GM23338 (cell line): ENCODE measurements around the gene BICRAL.

ENCODE experiments used
- CREB1 ChIP-seq: fragments of 250-450 bp; sonication (Bioruptor Pico); IDR thresholded peaks from 2 replicates; pipeline ENCODE4 v1.5.0; 2020; ENCODE audit warnings: low read depth, mild to moderate bottlenecking, moderate library complexity
- EZH2 ChIP-seq: fragments of 200-600 bp; sonication (generic); IDR thresholded peaks from one replicate; pipeline ENCODE4 v1.8.0; 2017; ENCODE audit warnings: antibody characterized with exemption, mild to moderate bottlenecking, low read depth; ENCODE audit not compliant: unreplicated experiment
- EZH2phosphoT487 ChIP-seq: fragments of 200-600 bp; sonication (generic); IDR thresholded peaks from one replicate; pipeline ENCODE4 v1.8.1; 2018; ENCODE audit warnings: antibody characterized with exemption; ENCODE audit not compliant: unreplicated experiment
- JUNB ChIP-seq: IDR thresholded peaks from one replicate; pipeline ENCODE4 v1.6.1; 2016; ENCODE audit warnings: antibody characterized with exemption; ENCODE audit not compliant: unreplicated experiment
- POLR2AphosphoS5 ChIP-seq: IDR thresholded peaks from 2 replicates; pipeline ENCODE4 v1.6.1; 2016; ENCODE audit warnings: antibody characterized with exemption, low read depth
- STAT1 ChIP-seq: IDR thresholded peaks from one replicate; pipeline ENCODE4 v1.6.1; 2016; ENCODE audit warnings: antibody characterized with exemption; ENCODE audit not compliant: unreplicated experiment
- ZNF114 ChIP-seq: fragments of 250-450 bp; sonication (Bioruptor Pico); IDR thresholded peaks from 2 replicates; pipeline ENCODE4 v1.5.0; 2020; ENCODE audit warnings: mild to moderate bottlenecking, moderate library complexity
- TF ChIP-seq, protein P1 (sequence below): fragments of 250-450 bp; sonication (Bioruptor Pico); IDR thresholded peaks from 2 replicates; pipeline ENCODE4 v1.5.0; 2020; ENCODE audit warnings: mild to moderate bottlenecking, moderate library complexity
- TF ChIP-seq, protein P2 (sequence below), 2 experiments: fragments of 200-600 bp in 1 of 2; sonication (generic) in 1 of 2; conservative IDR thresholded peaks; 2 replicates each; pipeline versions ENCODE4 v1.5.1 to v1.6.1; 2016 to 2017; ENCODE audit warnings: antibody characterized with exemption in 2 of 2, low read depth in 2 of 2, mild to moderate bottlenecking in 2 of 2, moderate library complexity in 1 of 2
- TF ChIP-seq, protein P3 (sequence below): IDR thresholded peaks from one replicate; pipeline ENCODE4 v1.6.1; 2018; ENCODE audit warnings: antibody characterized with exemption; ENCODE audit not compliant: unreplicated experiment

DNA sequence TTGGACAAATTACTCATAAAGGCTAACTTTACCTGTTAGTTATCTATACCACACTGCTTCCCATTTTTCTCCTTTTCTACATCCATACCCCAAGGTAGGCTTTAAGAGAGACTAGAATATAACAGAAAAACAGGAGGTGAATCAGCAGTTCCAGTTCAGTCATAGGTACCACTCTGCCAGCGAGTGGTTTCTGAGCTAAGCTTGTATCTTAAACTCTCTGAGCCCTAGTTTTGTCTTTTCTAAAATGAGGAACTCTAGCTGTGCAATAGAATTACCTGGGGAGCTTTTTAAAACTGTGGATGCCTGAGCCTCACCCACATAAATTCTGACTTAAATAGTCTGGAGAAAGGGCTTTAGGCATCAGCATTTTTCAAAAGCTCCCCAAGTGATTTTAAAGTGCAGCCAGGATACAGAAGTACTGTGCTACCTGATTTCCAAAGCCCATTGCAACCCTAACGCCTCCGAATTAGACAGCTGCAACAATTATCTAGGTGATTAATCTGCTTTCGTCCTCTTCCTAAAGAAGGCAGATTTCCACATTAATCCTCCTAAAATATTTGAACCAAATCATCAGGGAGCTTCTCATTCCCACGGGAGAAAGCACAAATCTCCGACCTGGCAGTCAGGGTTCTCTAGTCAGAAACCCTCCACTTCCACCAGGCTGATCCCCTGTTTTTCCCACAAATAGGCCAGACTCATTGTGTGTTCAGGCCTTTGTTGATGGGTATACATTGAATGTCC lies 60.2 kb downstream of the BICRAL start:
- TF ChIP-seq, protein P1, sequence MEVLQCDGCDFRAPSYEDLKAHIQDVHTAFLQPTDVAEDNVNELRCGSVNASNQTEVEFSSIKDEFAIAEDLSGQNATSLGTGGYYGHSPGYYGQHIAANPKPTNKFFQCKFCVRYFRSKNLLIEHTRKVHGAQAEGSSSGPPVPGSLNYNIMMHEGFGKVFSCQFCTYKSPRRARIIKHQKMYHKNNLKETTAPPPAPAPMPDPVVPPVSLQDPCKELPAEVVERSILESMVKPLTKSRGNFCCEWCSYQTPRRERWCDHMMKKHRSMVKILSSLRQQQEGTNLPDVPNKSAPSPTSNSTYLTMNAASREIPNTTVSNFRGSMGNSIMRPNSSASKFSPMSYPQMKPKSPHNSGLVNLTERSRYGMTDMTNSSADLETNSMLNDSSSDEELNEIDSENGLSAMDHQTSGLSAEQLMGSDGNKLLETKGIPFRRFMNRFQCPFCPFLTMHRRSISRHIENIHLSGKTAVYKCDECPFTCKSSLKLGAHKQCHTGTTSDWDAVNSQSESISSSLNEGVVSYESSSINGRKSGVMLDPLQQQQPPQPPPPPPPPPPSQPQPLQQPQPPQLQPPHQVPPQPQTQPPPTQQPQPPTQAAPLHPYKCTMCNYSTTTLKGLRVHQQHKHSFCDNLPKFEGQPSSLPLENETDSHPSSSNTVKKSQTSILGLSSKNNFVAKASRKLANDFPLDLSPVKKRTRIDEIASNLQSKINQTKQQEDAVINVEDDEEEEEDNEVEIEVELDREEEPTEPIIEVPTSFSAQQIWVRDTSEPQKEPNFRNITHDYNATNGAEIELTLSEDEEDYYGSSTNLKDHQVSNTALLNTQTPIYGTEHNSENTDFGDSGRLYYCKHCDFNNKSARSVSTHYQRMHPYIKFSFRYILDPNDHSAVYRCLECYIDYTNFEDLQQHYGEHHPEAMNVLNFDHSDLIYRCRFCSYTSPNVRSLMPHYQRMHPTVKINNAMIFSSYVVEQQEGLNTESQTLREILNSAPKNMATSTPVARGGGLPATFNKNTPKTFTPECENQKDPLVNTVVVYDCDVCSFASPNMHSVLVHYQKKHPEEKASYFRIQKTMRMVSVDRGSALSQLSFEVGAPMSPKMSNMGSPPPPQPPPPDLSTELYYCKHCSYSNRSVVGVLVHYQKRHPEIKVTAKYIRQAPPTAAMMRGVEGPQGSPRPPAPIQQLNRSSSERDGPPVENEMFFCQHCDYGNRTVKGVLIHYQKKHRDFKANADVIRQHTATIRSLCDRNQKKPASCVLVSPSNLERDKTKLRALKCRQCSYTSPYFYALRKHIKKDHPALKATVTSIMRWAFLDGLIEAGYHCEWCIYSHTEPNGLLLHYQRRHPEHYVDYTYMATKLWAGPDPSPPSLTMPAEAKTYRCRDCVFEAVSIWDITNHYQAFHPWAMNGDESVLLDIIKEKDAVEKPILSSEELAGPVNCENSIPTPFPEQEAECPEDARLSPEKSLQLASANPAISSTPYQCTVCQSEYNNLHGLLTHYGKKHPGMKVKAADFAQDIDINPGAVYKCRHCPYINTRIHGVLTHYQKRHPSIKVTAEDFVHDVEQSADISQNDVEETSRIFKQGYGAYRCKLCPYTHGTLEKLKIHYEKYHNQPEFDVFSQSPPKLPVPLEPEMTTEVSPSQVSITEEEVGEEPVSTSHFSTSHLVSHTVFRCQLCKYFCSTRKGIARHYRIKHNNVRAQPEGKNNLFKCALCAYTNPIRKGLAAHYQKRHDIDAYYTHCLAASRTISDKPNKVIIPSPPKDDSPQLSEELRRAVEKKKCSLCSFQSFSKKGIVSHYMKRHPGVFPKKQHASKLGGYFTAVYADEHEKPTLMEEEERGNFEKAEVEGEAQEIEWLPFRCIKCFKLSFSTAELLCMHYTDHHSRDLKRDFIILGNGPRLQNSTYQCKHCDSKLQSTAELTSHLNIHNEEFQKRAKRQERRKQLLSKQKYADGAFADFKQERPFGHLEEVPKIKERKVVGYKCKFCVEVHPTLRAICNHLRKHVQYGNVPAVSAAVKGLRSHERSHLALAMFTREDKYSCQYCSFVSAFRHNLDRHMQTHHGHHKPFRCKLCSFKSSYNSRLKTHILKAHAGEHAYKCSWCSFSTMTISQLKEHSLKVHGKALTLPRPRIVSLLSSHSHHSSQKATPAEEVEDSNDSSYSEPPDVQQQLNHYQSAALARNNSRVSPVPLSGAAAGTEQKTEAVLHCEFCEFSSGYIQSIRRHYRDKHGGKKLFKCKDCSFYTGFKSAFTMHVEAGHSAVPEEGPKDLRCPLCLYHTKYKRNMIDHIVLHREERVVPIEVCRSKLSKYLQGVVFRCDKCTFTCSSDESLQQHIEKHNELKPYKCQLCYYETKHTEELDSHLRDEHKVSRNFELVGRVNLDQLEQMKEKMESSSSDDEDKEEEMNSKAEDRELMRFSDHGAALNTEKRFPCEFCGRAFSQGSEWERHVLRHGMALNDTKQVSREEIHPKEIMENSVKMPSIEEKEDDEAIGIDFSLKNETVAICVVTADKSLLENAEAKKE (CRISPR knock-in tag) = no peak
- TF ChIP-seq, protein P2, sequence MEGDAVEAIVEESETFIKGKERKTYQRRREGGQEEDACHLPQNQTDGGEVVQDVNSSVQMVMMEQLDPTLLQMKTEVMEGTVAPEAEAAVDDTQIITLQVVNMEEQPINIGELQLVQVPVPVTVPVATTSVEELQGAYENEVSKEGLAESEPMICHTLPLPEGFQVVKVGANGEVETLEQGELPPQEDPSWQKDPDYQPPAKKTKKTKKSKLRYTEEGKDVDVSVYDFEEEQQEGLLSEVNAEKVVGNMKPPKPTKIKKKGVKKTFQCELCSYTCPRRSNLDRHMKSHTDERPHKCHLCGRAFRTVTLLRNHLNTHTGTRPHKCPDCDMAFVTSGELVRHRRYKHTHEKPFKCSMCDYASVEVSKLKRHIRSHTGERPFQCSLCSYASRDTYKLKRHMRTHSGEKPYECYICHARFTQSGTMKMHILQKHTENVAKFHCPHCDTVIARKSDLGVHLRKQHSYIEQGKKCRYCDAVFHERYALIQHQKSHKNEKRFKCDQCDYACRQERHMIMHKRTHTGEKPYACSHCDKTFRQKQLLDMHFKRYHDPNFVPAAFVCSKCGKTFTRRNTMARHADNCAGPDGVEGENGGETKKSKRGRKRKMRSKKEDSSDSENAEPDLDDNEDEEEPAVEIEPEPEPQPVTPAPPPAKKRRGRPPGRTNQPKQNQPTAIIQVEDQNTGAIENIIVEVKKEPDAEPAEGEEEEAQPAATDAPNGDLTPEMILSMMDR (conservative IDR thresholded peaks at IDR 0.05; ENCODE audit: low read depth in 2 of 2) = no peak
- no peak for TF ChIP-seq EZH2
- TF ChIP-seq, protein P3, sequence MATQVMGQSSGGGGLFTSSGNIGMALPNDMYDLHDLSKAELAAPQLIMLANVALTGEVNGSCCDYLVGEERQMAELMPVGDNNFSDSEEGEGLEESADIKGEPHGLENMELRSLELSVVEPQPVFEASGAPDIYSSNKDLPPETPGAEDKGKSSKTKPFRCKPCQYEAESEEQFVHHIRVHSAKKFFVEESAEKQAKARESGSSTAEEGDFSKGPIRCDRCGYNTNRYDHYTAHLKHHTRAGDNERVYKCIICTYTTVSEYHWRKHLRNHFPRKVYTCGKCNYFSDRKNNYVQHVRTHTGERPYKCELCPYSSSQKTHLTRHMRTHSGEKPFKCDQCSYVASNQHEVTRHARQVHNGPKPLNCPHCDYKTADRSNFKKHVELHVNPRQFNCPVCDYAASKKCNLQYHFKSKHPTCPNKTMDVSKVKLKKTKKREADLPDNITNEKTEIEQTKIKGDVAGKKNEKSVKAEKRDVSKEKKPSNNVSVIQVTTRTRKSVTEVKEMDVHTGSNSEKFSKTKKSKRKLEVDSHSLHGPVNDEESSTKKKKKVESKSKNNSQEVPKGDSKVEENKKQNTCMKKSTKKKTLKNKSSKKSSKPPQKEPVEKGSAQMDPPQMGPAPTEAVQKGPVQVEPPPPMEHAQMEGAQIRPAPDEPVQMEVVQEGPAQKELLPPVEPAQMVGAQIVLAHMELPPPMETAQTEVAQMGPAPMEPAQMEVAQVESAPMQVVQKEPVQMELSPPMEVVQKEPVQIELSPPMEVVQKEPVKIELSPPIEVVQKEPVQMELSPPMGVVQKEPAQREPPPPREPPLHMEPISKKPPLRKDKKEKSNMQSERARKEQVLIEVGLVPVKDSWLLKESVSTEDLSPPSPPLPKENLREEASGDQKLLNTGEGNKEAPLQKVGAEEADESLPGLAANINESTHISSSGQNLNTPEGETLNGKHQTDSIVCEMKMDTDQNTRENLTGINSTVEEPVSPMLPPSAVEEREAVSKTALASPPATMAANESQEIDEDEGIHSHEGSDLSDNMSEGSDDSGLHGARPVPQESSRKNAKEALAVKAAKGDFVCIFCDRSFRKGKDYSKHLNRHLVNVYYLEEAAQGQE = no peak
- no peak for TF ChIP-seq EZH2phosphoT487
- no peak for TF ChIP-seq STAT1
- no peak for TF ChIP-seq POLR2AphosphoS5
- TF ChIP-seq CREB1 (CRISPR knock-in tag) = no peak
- no peak for TF ChIP-seq ZNF114 (CRISPR knock-in tag)
- TF ChIP-seq JUNB = no peak
